ENCODE results near the gene FXR1. TPM values are rescaled to one million over a fixed set of nuclear protein-coding genes. Genes with fewer than 3 reads are reported as not detected.
A peak's percentile ranks its signal among the peaks of the same experiment; 100 is the strongest.

The FXR1 gene
- total and polyA plus RNA-seq, 2 of the 13 experiments (the other 11 are each of a cell fraction or from before 2014, with no cell fraction given), result 104 to 132 TPM

GRCh38 chr3:180912304-180913296 lies at the start of gene FXR1 (continued):
- TF ChIP-seq ZNF546 (CRISPR knock-in tag; conservative IDR thresholded peaks at IDR 0.05) (0 out of 2 replicates have a peak, but pooled peaks have one; percentile 66), PHF8 (CRISPR knock-in tag; IDR thresholded peaks at IDR 0.05) (peak; percentile 92), ZNF709 (CRISPR knock-in tag; IDR thresholded peaks at IDR 0.05) (peak; percentile 9; the same call in 1 of the 2 replicates), ETS1 (CRISPR knock-in tag; IDR thresholded peaks at IDR 0.05) (0 out of 2 replicates have a peak, but pooled peaks have one; percentile 25), REXO4 (CRISPR knock-in tag; IDR thresholded peaks at IDR 0.05; ENCODE audit: borderline replicate concordance) (no peak), PHF21A (CRISPR knock-in tag; IDR thresholded peaks at IDR 0.05) (peak; percentile 18; the same call in 1 of the 2 replicates), ZBTB33 (CRISPR knock-in tag; IDR thresholded peaks at IDR 0.05) (no peak), MNT (IDR thresholded peaks at IDR 0.05) (0 out of 2 replicates have a peak, but pooled peaks have one; percentile 13), POLR2AphosphoS5 (IDR thresholded peaks at IDR 0.05; ENCODE audit: low read depth, low read length) (peak; percentile 95), ZNF562 (CRISPR knock-in tag; IDR thresholded peaks at IDR 0.05; ENCODE audit: borderline replicate concordance) (no peak), POLR2A (IDR thresholded peaks at IDR 0.05; ENCODE audit: insufficient read depth in 1 of 2, low read depth in 2 of 2, low read length in 2 of 2) (peak; percentile 79 to 92), THAP9 (CRISPR knock-in tag; IDR thresholded peaks at IDR 0.05; ENCODE audit: borderline replicate concordance) (peak; percentile 79; the same call in 1 of the 2 replicates), FOXK1 (CRISPR knock-in tag; IDR thresholded peaks at IDR 0.05; ENCODE audit: borderline replicate concordance, low read depth) (0 out of 2 replicates have a peak, but pooled peaks have one; percentile 24), MYC (CRISPR knock-in tag; IDR thresholded peaks at IDR 0.05; ENCODE audit: borderline replicate concordance) (peak; percentile 27; the same call in 1 of the 2 replicates), ZNF766 (CRISPR knock-in tag; IDR thresholded peaks at IDR 0.05; ENCODE audit: borderline replicate concordance) (peak; percentile 27; the same call in 1 of the 2 replicates), THAP7 (CRISPR knock-in tag; IDR thresholded peaks at IDR 0.05) (0 out of 2 replicates have a peak, but pooled peaks have one; percentile 6), KDM3A (CRISPR knock-in tag; IDR thresholded peaks at IDR 0.05; ENCODE audit: low read depth) (no peak), DNMT3B (CRISPR knock-in tag; conservative IDR thresholded peaks at IDR 0.05) (peak; percentile 78; the same call in 1 of the 2 replicates)
